Panc1 (cell line): ENCODE data around the gene VPS4B. TPM values are rescaled to one million over a fixed set of nuclear protein-coding genes. Genes with fewer than 3 reads are reported as not detected.

ENCODE experiments used
- ATAC-seq: fragments of 200-7000 bp; cut with Tn5 transposase; 2 replicates; pipeline ENCODE4 v1.9.1; 2020; ENCODE audit warnings: mild to moderate bottlenecking, moderate library complexity
- BruUV-seq: library from RNA; stranded (reverse); fragments of 400-500 nt; replicated peaks from 2 replicates; lab custom pipeline; 2021; lab: Mats Ljungman, UMichigan
- CTCF ChIA-PET: fragments of 300-600 bp; sonication (Branson Sonifier 250); formaldehyde crosslinking; loops from one replicate; lab custom pipeline; 2022; ENCODE audit warnings: antibody characterized with exemption; lab: Charles Lee
- POLR2A ChIA-PET: fragments of 300-600 bp; sonication (Branson Sonifier 250); formaldehyde crosslinking; loops from one replicate; lab custom pipeline; 2022; ENCODE audit warnings: antibody characterized with exemption; lab: Charles Lee
- DNase-seq: peaks from one replicate; pipeline ENCODE4 v3.0.0-alpha.2; 2010; ENCODE audit warnings: low read depth, low spot score
- H3K27ac ChIP-seq: 2 replicates; pipeline ENCODE4 v1.5.1; 2011; ENCODE audit warnings: mild to moderate bottlenecking, low read length, inconsistent platforms
- H3K27me3 ChIP-seq: fragments of 200-500 bp; sonication (Bioruptor generic); 2 replicates; pipeline ENCODE4 v1.6.0; 2014; ENCODE audit warnings: low read length, inconsistent platforms; ENCODE audit not compliant: control insufficient read depth, insufficient read depth
- H3K36me3 ChIP-seq: fragments of 200-500 bp; sonication (Bioruptor generic); 2 replicates; pipeline ENCODE4 v1.5.1; 2014; ENCODE audit warnings: inconsistent platforms, mild to moderate bottlenecking, low read length, moderate library complexity; ENCODE audit not compliant: control insufficient read depth, insufficient read depth
- H3K4me1 ChIP-seq: 2 replicates; pipeline ENCODE4 v1.5.1; 2011; ENCODE audit warnings: inconsistent platforms, mild to moderate bottlenecking, low read length, moderate library complexity; ENCODE audit not compliant: control insufficient read depth, insufficient read depth
- H3K4me3 ChIP-seq, 2 experiments: 2 replicates each; pipeline ENCODE4 v1.5.1; 2011 to 2012; ENCODE audit warnings: low read depth in 2 of 2, low read length in 2 of 2, mild to moderate bottlenecking in 2 of 2, inconsistent platforms in 1 of 2, moderate library complexity in 1 of 2
- H3K9me3 ChIP-seq: fragments of 200-500 bp; sonication (Bioruptor generic); 2 replicates; pipeline ENCODE4 v1.5.1; 2014; ENCODE audit warnings: low read depth, mild to moderate bottlenecking, inconsistent platforms, low read length, moderate library complexity; ENCODE audit not compliant: control insufficient read depth, insufficient read depth
- CTCF ChIP-seq: fragments of 450-650 bp; IDR thresholded peaks from 2 replicates; pipeline ENCODE4 v1.5.1; 2017; ENCODE audit warnings: mild to moderate bottlenecking
- POLR2AphosphoS5 ChIP-seq: IDR thresholded peaks from 2 replicates; pipeline ENCODE4 v1.6.1; 2012; ENCODE audit warnings: mild to moderate bottlenecking, low read depth, low read length, moderate library complexity
- REST ChIP-seq, 2 experiments: IDR thresholded peaks; 2 replicates each; pipeline ENCODE4 v1.6.1; 2011 to 2012; ENCODE audit warnings: low read depth in 2 of 2, control low read depth in 1 of 2, low read length in 1 of 2, mild to moderate bottlenecking in 1 of 2, moderate library complexity in 1 of 2; ENCODE audit not compliant: insufficient read depth in 1 of 2
- SIN3A ChIP-seq: IDR thresholded peaks from 2 replicates; pipeline ENCODE4 v1.6.1; 2012; ENCODE audit warnings: low read depth, mild to moderate bottlenecking, low read length, moderate library complexity, borderline replicate concordance; ENCODE audit not compliant: insufficient read depth
- TCF7L2 ChIP-seq: IDR thresholded peaks from 2 replicates; pipeline ENCODE4 v1.6.1; 2011; ENCODE audit warnings: mild to moderate bottlenecking, low read depth, low read length, inconsistent platforms
- in situ Hi-C: cut with HindIII; loops from 2 replicates; pipeline ENCODE4 v1.10.0; 2016; ENCODE audit warnings: low sequenced_read_pairs, low pct_unique_long_range_greater_than_20kb
- intact Hi-C: fragments of 100-400 bp; cut with micrococcal nuclease; formaldehyde crosslinking; loops from one replicate; pipeline ENCODE4 v1.10.0; 2022; ENCODE audit not compliant: unreplicated experiment
- total RNA-seq: library from RNA; stranded (reverse); gene quantifications from one replicate; pipeline ENCODE4 v1.2.1, GENCODE V29; 2021; ENCODE audit not compliant: unreplicated experiment

VPS4B gene
- total RNA-seq, 1 experiment from 2014 or later = 44.5 TPM

- Histone ChIP-seq H3K27me3 (no peaks in the 10 kb centered on the region), H3K36me3 (no peaks in the 10 kb centered on the region), H3K4me3 (no peak overlapping the region), H3K9me3 (no peaks in the 10 kb centered on the region), H3K4me1 (no peaks in the 10 kb centered on the region), H3K27ac (no peak overlapping the region)
- no TSS peak for BruUV-seq
- intact Hi-C loops (no loop called here), in situ Hi-C loops (no loop called here)
- POLR2A ChIA-PET = no interaction called here
- CTCF ChIA-PET = no interaction called here
- DNase-seq (no peak), ATAC-seq (no peak)
- TF ChIP-seq SIN3A (no peak), TCF7L2 (no peak), CTCF (no peak), POLR2AphosphoS5 (no peak), REST (IDR thresholded peaks at IDR 0.05; ENCODE audit: insufficient read depth in 1 of 2, low read depth in 2 of 2, low read length in 1 of 2) (no peak)
Observed at GRCh38 chr18:63449426-63449825, 27.1 kb upstream of the VPS4B start.

- intact Hi-C loops = no loop called here
- ATAC-seq = no peak
- H3K4me1 ChIP-seq = no peaks in the 10 kb centered on the region
- CTCF ChIA-PET = no interaction called here
- H3K9me3 ChIP-seq = no peaks in the 10 kb centered on the region
- H3K27ac ChIP-seq = no peak overlapping the region
- no peak for DNase-seq
- H3K27me3 ChIP-seq = no peaks in the 10 kb centered on the region
- no peaks in the 10 kb centered on the region for H3K36me3 ChIP-seq
- in situ Hi-C loops = no loop called here
- no peak overlapping the region for H3K4me3 ChIP-seq
- TF ChIP-seq TCF7L2 (no peak), CTCF (no peak), SIN3A (no peak), POLR2AphosphoS5 (no peak), REST (IDR thresholded peaks at IDR 0.05; ENCODE audit: insufficient read depth in 1 of 2, low read depth in 2 of 2, low read length in 1 of 2) (no peak)
- no TSS peak for BruUV-seq
- POLR2A ChIA-PET = no interaction called here
Observed at GRCh38 chr18:63447066-63447465, 24.8 kb upstream of the VPS4B start.
